H1 (cell line): Measurements from ENCODE around the gene HBD. TPM values are rescaled to one million over a fixed set of nuclear protein-coding genes. Genes with fewer than 3 reads are reported as not detected.
"Not testable (repeated sequence)": the region's sequence is repeated elsewhere in the genome, so short reads cannot be mapped to it uniquely, and the experiment has no call there.

Experiments
- CTCF ChIA-PET: fragments of 300-600 bp; sonication (Branson Sonifier 250); formaldehyde crosslinking; loops from one replicate; lab custom pipeline; 2021; ENCODE audit not compliant: partially characterized antibody; lab: Charles Lee
- POLR2A ChIA-PET: fragments of 300-600 bp; sonication (Branson Sonifier 250); formaldehyde crosslinking; loops from one replicate; lab custom pipeline; 2021; ENCODE audit warnings: inconsistent platforms; ENCODE audit not compliant: partially characterized antibody; lab: Charles Lee
- DNase-seq, 2 experiments: peaks; one replicate each; pipeline versions ENCODE4 v3.0.0 to v3.0.0-alpha.2; 2010 to 2022; ENCODE audit warnings: low spot score in 2 of 2, low read depth in 1 of 2, mixed read lengths in 1 of 2
- FAIRE-seq: peaks from 2 replicates; lab custom pipeline; 2011; peaks lifted over from hg19 to GRCh38; lab: Jason Lieb, UNC
- H2AFZ ChIP-seq: 2 replicates; pipeline ENCODE4 v1.8.1; 2012; ENCODE audit warnings: low read length, inconsistent platforms
- H2AK5ac ChIP-seq: 2 replicates; pipeline ENCODE4 v1.6.1; 2013; ENCODE audit warnings: low read depth, low read length
- H2BK120ac ChIP-seq: replicated peaks from 2 replicates; pipeline ENCODE3; 2013; ENCODE audit warnings: low read depth, low read length, inconsistent platforms
- H2BK12ac ChIP-seq: 2 replicates; pipeline ENCODE4 v1.6.1; 2013; ENCODE audit warnings: low read depth, low read length
- H2BK15ac ChIP-seq: 2 replicates; pipeline ENCODE4 v1.6.1; 2013; ENCODE audit warnings: low read length
- H2BK20ac ChIP-seq: 2 replicates; pipeline ENCODE4 v1.6.1; 2013; ENCODE audit warnings: low read length
- H2BK5ac ChIP-seq: 2 replicates; pipeline ENCODE4 v1.6.1; 2013; ENCODE audit warnings: low read depth, low read length
- H3K14ac ChIP-seq: 2 replicates; pipeline ENCODE4 v1.6.1; 2013; ENCODE audit warnings: inconsistent platforms; ENCODE audit not compliant: insufficient read length
- H3K18ac ChIP-seq: 2 replicates; pipeline ENCODE4 v1.6.1; 2013; ENCODE audit warnings: low read length; ENCODE audit errors: extremely low read depth
- H3K23ac ChIP-seq: 2 replicates; pipeline ENCODE4 v1.6.1; 2013; ENCODE audit warnings: inconsistent platforms; ENCODE audit not compliant: insufficient read length
- H3K23me2 ChIP-seq: 2 replicates; pipeline ENCODE4 v1.6.1; 2013; ENCODE audit warnings: low read depth, low read length
- H3K27ac ChIP-seq: 2 replicates; pipeline ENCODE4 v1.6.1; 2011; ENCODE audit warnings: low read depth, low read length, inconsistent platforms
- H3K27me3 ChIP-seq, 4 experiments: replicated peaks in 1 of 4; 1 replicate in 1 of 4; 2 replicates in 3 of 4; pipeline versions ENCODE4 v1.6.1 to v1.8.1; 2011 to 2013; ENCODE audit warnings: low read length in 3 of 4, mild to moderate bottlenecking in 3 of 4, inconsistent platforms in 2 of 4, mixed read lengths in 2 of 4, moderate library complexity in 1 of 4; ENCODE audit not compliant: control insufficient read depth in 3 of 4, insufficient read depth in 3 of 4; ENCODE audit errors: extremely low read depth in 1 of 4
- H3K36me3 ChIP-seq, 4 experiments: 2 replicates each; pipeline versions ENCODE4 v1.6.1 to v1.8.1; 2011 to 2013; ENCODE audit warnings: mild to moderate bottlenecking in 4 of 4, low read length in 3 of 4, moderate library complexity in 2 of 4, control low read depth in 1 of 4, inconsistent platforms in 1 of 4; ENCODE audit not compliant: insufficient read depth in 4 of 4, control insufficient read depth in 2 of 4
- H3K4ac ChIP-seq: replicated peaks from 2 replicates; pipeline ENCODE3; 2013; ENCODE audit warnings: low read length, low read depth, mixed read lengths, inconsistent platforms; ENCODE audit not compliant: insufficient read length
- H3K4me1 ChIP-seq, 4 experiments: replicated peaks in 1 of 4; 1 replicate in 1 of 4; 2 replicates in 3 of 4; pipeline versions ENCODE4 v1.6.1 to v1.8.1; 2011 to 2013; ENCODE audit warnings: low read length in 3 of 4, inconsistent platforms in 2 of 4, mixed read lengths in 1 of 4; ENCODE audit not compliant: insufficient read depth in 4 of 4, control insufficient read depth in 3 of 4
- H3K4me2 ChIP-seq, 2 experiments: 2 replicates each; pipeline versions ENCODE4 v1.6.1 to v1.8.1; 2011 to 2013; ENCODE audit warnings: low read depth in 2 of 2, low read length in 2 of 2, control low read depth in 1 of 2, inconsistent platforms in 1 of 2, mild to moderate bottlenecking in 1 of 2; ENCODE audit not compliant: insufficient read depth in 1 of 2
- H3K4me3 ChIP-seq, 4 experiments: fragments of 200-600, 300-600 bp in 1 of 4; sonication (generic), shearing (Covaris generic), sonication (Bioruptor Twin) in 1 of 4; 2 replicates each; pipeline versions ENCODE4 v1.5.1 to v1.8.1; 2011 to 2016; ENCODE audit warnings: low read length in 4 of 4, low read depth in 3 of 4, control low read depth in 2 of 4, inconsistent platforms in 2 of 4, mild to moderate bottlenecking in 2 of 4, mixed read lengths in 1 of 4, moderate library complexity in 1 of 4; ENCODE audit not compliant: insufficient read depth in 2 of 4; ENCODE audit errors: extremely low read depth in 1 of 4
- H3K56ac ChIP-seq: replicated peaks from 2 replicates; pipeline ENCODE3; 2013; ENCODE audit warnings: low read depth, mild to moderate bottlenecking, mixed read lengths, low read length, inconsistent platforms; ENCODE audit not compliant: insufficient read length
- H3K79me1 ChIP-seq: 2 replicates; pipeline ENCODE4 v1.6.1; 2013; ENCODE audit warnings: low read depth, low read length, control low read depth
- H3K79me2 ChIP-seq, 2 experiments: 2 replicates each; pipeline versions ENCODE4 v1.6.1 to v1.8.1; 2012 to 2013; ENCODE audit warnings: low read length in 2 of 2, mild to moderate bottlenecking in 2 of 2, inconsistent platforms in 1 of 2; ENCODE audit not compliant: insufficient read depth in 2 of 2, control insufficient read depth in 1 of 2
- H3K9ac ChIP-seq, 4 experiments: replicated peaks in 1 of 4; 1 replicate in 1 of 4; 2 replicates in 3 of 4; pipeline versions ENCODE4 v1.6.1 to v1.8.1; 2011 to 2013; ENCODE audit warnings: low read depth in 3 of 4, low read length in 3 of 4, control low read depth in 2 of 4, mild to moderate bottlenecking in 2 of 4, moderate library complexity in 2 of 4, inconsistent platforms in 1 of 4; ENCODE audit errors: extremely low read depth in 1 of 4
- H3K9me3 ChIP-seq, 2 experiments: 2 replicates each; pipeline versions ENCODE4 v1.6.1 to v1.8.1; 2012 to 2013; ENCODE audit warnings: mild to moderate bottlenecking in 2 of 2, moderate library complexity in 2 of 2, control low read depth in 1 of 2, inconsistent platforms in 1 of 2, low read depth in 1 of 2, low read length in 1 of 2, mixed read lengths in 1 of 2; ENCODE audit not compliant: insufficient read depth in 2 of 2
- H4K20me1 ChIP-seq, 2 experiments: replicated peaks in 1 of 2; 2 replicates each; pipeline versions ENCODE3 to v1.8.1; 2011 to 2013; ENCODE audit warnings: inconsistent platforms in 2 of 2, low read length in 2 of 2, mild to moderate bottlenecking in 1 of 2; ENCODE audit not compliant: insufficient read depth in 2 of 2, control insufficient read depth in 1 of 2
- H4K5ac ChIP-seq: 2 replicates; pipeline ENCODE4 v1.6.1; 2013; ENCODE audit warnings: low read length, low read depth, mixed read lengths, inconsistent platforms; ENCODE audit not compliant: insufficient read length
- H4K8ac ChIP-seq: 2 replicates; pipeline ENCODE4 v1.8.0; 2013; ENCODE audit warnings: mild to moderate bottlenecking, moderate library complexity, low read length, inconsistent platforms; ENCODE audit not compliant: insufficient read depth; ENCODE audit errors: extremely low read depth
- H4K91ac ChIP-seq: replicated peaks from 2 replicates; pipeline ENCODE3; 2013; ENCODE audit warnings: low read length, mixed read lengths, inconsistent platforms; ENCODE audit not compliant: insufficient read length
- WGBS, 2 experiments: shearing (Covaris generic) in 1 of 2; methylation state at CpG; one replicate each; pipeline versions ENCODE4 v1.1.6 to v1.1.7; 2013 to 2015; ENCODE audit warnings: low lambda C conversion rate in 2 of 2, mixed read lengths in 2 of 2, inconsistent platforms in 1 of 2, low coverage in 1 of 2, missing lambda C conversion rate in 1 of 2; ENCODE audit not compliant: insufficient replicate concordance in 2 of 2, insufficient coverage in 1 of 2, insufficient read length in 1 of 2; ENCODE audit errors: extremely low coverage in 1 of 2, missing lambda C conversion rate in 1 of 2; 5-methylcytosine and 5-hydroxymethylcytosine counted together
- polyA plus RNA-seq, 7 experiments: library from polyadenylated mRNA; depleted of rRNA in 3 of 7; stranded (reverse) in 5 of 7; unstranded in 2 of 7; fragments of >200 nt in 5 of 7; fragments of 200-250 nt in 2 of 7; gene quantifications; 1 replicate in 5 of 7; 2 replicates in 1 of 7; 4 replicates in 1 of 7; pipeline versions ENCODE4 v1.2.1 to v1.2.3, GENCODE V29; 2011 to 2013; ENCODE audit warnings: missing spikeins in 2 of 7, mixed read lengths in 2 of 7
- total RNA-seq: library from RNA; stranded (reverse); fragmentation: NEBNext Ultra II Directional; extraction: Animal tissue kit (Norgen Biotek cat#: 25700); gene quantifications from 2 replicates; pipeline ENCODE4 v1.2.1, GENCODE V29; 2021

HBD gene
- total and polyA plus RNA-seq, 2 of the 8 experiments (the other 6 are each of a cell fraction or from before 2014, with no cell fraction given): not detected

- DNase-seq, H2AK5ac ChIP-seq, FAIRE-seq, H2BK120ac ChIP-seq, H2BK5ac ChIP-seq, H2BK20ac ChIP-seq, H4K8ac ChIP-seq, H4K5ac ChIP-seq, H2BK12ac ChIP-seq, H3K27ac ChIP-seq, H3K9me3 ChIP-seq, H4K20me1 ChIP-seq, H3K9ac ChIP-seq, H3K4me2 ChIP-seq, H3K18ac ChIP-seq, H3K23ac ChIP-seq, H3K79me2 ChIP-seq, H2AFZ ChIP-seq, H3K27me3 ChIP-seq, H3K14ac ChIP-seq, H3K36me3 ChIP-seq, H3K4me3 ChIP-seq, POLR2A ChIA-PET, H3K4ac ChIP-seq, H3K56ac ChIP-seq, H4K91ac ChIP-seq, H3K23me2 ChIP-seq, CTCF ChIA-PET, H3K79me1 ChIP-seq: not testable (repeated sequence)
- 85% methylated on average over 2 of the region's 2 CpGs; no CpG with 5 or more reads in 1 of the 2 experiments for WGBS, 2 experiments
- Histone ChIP-seq H3K4me1 (peaks cover 3 to 11% (median 5%) of the 10 kb centered on the region in 4 experiments; a peak in 6 of 7 replicates), H2BK15ac (0 out of 2 replicates have a peak overlapping the region, but pooled peaks have one; percentile 5)
Measured at GRCh38 chr11:5254023-5254422, 19.7 kb upstream of the HBD start.

- H3K36me3 ChIP-seq, H2BK12ac ChIP-seq, H3K27ac ChIP-seq, H2BK20ac ChIP-seq, DNase-seq, H2AK5ac ChIP-seq, H2BK15ac ChIP-seq, H3K27me3 ChIP-seq, H2BK5ac ChIP-seq, H3K14ac ChIP-seq, H3K9ac ChIP-seq, H3K4me3 ChIP-seq, H4K5ac ChIP-seq, H2BK120ac ChIP-seq, H3K4me1 ChIP-seq, POLR2A ChIA-PET, H3K4me2 ChIP-seq, H3K79me2 ChIP-seq, H3K56ac ChIP-seq, H3K4ac ChIP-seq, FAIRE-seq, H3K9me3 ChIP-seq, CTCF ChIA-PET, H3K18ac ChIP-seq, H3K23ac ChIP-seq, H4K8ac ChIP-seq, H3K23me2 ChIP-seq, H4K20me1 ChIP-seq, H4K91ac ChIP-seq, H3K79me1 ChIP-seq, H2AFZ ChIP-seq: not testable (repeated sequence)
- 92% methylated on average over 5 of the region's 5 CpGs; no CpG with 5 or more reads in 1 of the 2 experiments for WGBS, 2 experiments
Measured at GRCh38 chr11:5253440-5253839, 19.2 kb upstream of the HBD start.
